ACHN (cell line): ENCODE data around the gene SLC9A1.
"Not testable (repeated sequence)": the region's sequence is repeated elsewhere in the genome, so short reads cannot be mapped to it uniquely, and the experiment has no call there.

Source experiments
- DNase-seq: peaks from one replicate; pipeline ENCODE4 v3.0.0-alpha.2; 2015
- in situ Hi-C: cut with HindIII; loops from 2 replicates; pipeline ENCODE4 v1.10.0; 2017; ENCODE audit warnings: low sequenced_read_pairs, low pct_ligation_motif_present, low pct_unique_long_range_greater_than_20kb

Gene SLC9A1

GRCh38 chr1:27154991-27155781 is at the start of gene SLC9A1:
Gene SLC9A1 (minus strand): TSS chr1:27155125. CDS start chr1:27154334, 791 bp downstream.
- in situ Hi-C loops = no loop called here
- DNase-seq = peak; percentile 89

GRCh38 chr1:27203946-27204345 is 49.0 kb upstream of the SLC9A1 start:
- DNase-seq = no peak
- in situ Hi-C loops = no loop called here

GRCh38 chr1:27201295-27201694 is 46.4 kb upstream of the SLC9A1 start:
- in situ Hi-C loops = no loop called here

GRCh38 chr1:27193194-27193593 is 38.3 kb upstream of the SLC9A1 start:
- in situ Hi-C loops = no loop called here
- no peak for DNase-seq

More at GRCh38 chr1:27201295-27201694, 46.4 kb upstream of the SLC9A1 start:
- no peak for DNase-seq

- in situ Hi-C loops = no loop called here
- DNase-seq = no peak
These were observed 37.2 kb upstream of the SLC9A1 start for GRCh38 chr1:27192039-27192529.

- DNase-seq, in situ Hi-C loops: not testable (repeated sequence)
These were observed 29.7 kb upstream of the SLC9A1 start for GRCh38 chr1:27184665-27185064.

GRCh38 chr1:27179979-27180378 is 25.1 kb upstream of the SLC9A1 start:
- in situ Hi-C loops = no loop called here
- no peak for DNase-seq

- in situ Hi-C loops = no loop called here
- DNase-seq = no peak
These were observed 24.5 kb upstream of the SLC9A1 start for GRCh38 chr1:27179379-27179778.

- no peak for DNase-seq
- in situ Hi-C loops = no loop called here
These were observed 22.0 kb upstream of the SLC9A1 start for GRCh38 chr1:27176954-27177353.

GRCh38 chr1:27176323-27176722 is 21.4 kb upstream of the SLC9A1 start:
- no peak for DNase-seq
- in situ Hi-C loops = no loop called here

GRCh38 chr1:27172992-27173391 is 18.1 kb upstream of the SLC9A1 start:
- in situ Hi-C loops, DNase-seq: not testable (repeated sequence)

- in situ Hi-C loops = no loop called here
- no peak for DNase-seq
These were observed 12.0 kb upstream of the SLC9A1 start for GRCh38 chr1:27166929-27167328.

- no peak for DNase-seq
- in situ Hi-C loops = no loop called here
These were observed 11.5 kb upstream of the SLC9A1 start for GRCh38 chr1:27166351-27166802.

- in situ Hi-C loops = no loop called here
- DNase-seq = no peak
These were observed 8.2 kb upstream of the SLC9A1 start for GRCh38 chr1:27163093-27163492.

- no peak for DNase-seq
- in situ Hi-C loops = no loop called here
These were observed 7.2 kb upstream of the SLC9A1 start for GRCh38 chr1:27162090-27162489.

GRCh38 chr1:27161594-27161993 is 6.7 kb upstream of the SLC9A1 start:
- DNase-seq = no peak
- in situ Hi-C loops = no loop called here

GRCh38 chr1:27157194-27157593 is 2.3 kb upstream of the SLC9A1 start:
- in situ Hi-C loops = no loop called here

GRCh38 chr1:27154469-27154990 is 395 bp downstream of the SLC9A1 start:
- in situ Hi-C loops = no loop called here
- DNase-seq = no peak

More at GRCh38 chr1:27157194-27157593, 2.3 kb upstream of the SLC9A1 start:
- DNase-seq = no peak

GRCh38 chr1:27153927-27154358 is 982 bp downstream of the SLC9A1 start:
- no peak for DNase-seq
- in situ Hi-C loops = no loop called here

- in situ Hi-C loops = no loop called here
- DNase-seq = no peak
These were observed 1.4 kb downstream of the SLC9A1 start for GRCh38 chr1:27153549-27153886.
